ENCODE results near the gene NOTUM.
A peak's percentile ranks its signal among the peaks of the same experiment; 100 is the strongest.
"Not testable (repeated sequence)": the region's sequence is repeated elsewhere in the genome, so short reads cannot be mapped to it uniquely, and the experiment has no call there.

NOTUM gene

DNA sequence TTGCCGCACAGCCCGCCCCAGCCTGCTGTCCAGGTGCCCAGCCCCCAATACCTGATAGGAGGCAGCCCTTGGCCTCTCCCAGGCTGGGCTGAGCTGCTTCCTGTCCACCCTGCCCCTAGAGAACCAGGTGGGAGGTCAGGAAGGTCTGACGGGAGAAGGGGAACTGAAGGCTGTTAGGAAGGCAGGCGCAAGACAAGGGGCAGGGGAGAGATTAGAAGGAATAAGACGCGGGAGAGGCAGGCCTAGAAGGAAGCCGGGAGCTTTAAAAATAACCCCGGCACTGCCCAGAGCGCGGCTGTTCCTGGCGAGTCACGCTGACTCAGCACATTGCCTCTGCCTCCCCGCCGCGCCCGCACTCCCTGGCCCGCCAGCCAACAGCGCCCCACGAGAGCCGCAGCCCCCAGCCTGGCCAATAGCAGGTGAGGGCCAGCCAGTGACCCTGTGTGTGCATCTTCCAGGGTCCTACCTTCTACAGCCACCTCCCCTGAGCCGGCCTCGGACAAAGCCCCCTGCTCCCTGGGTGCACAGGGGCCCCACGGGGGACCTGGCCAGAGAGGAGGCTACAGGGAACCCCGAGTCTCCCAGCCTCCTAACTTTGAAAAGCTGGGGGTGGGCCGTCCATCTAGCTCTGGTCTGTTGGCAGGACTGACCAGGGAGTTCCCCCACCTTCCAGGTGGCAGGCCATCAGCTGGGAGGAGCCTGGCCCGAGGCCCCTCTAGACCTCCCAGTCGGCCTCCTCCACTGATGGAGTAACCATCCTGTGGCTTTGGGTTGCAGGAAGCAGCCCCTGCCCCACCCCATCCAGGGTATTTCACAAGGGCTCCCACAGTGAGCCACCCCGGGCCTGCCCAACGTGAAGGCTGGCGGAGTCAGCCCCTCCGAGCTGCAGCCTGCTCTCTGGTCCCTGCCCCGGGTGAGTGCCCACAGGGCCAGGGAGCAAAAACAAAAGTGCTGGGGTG, 37.4 kb downstream of the NOTUM start:
- DNase-seq (ENCODE audit: low spot score) = no peak

DNA sequence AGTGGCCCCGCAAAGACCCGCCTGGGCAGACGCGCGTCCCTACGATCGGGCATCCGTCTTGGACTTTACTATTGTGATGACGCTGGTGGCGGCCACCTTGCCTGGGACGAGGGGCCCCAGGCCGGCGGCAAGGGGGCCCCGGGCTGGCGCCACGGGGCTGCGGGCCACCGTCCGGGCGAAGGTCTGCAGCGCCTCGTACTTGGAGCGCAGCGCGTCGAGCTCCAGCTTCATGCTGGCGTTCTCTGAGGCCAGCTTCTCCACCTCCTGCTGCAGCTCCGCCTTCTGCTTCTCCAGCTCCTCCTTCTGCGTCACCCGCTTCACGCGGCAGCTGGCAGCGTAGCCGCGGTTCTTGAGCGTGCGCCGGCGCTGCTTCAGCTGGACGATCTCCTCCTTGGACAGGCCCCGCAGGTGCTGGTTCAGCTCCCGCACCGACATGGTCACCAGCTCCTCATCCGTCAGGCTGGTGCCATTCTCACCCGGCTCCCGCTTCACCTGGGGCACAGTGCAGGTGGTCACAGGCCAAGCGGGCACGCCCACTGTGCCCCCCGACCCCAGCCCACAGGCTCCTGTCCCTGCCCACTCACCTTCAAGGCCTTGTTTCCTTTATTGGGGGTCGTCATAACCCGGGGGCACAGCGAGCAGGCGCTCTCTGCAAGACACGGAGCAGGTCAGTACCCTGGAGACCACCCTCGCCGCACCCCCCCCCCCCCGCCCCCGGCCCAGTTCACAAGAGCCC, 38.3 kb downstream of the NOTUM start:
- DNase-seq (ENCODE audit: low spot score) = no peak

DNA sequence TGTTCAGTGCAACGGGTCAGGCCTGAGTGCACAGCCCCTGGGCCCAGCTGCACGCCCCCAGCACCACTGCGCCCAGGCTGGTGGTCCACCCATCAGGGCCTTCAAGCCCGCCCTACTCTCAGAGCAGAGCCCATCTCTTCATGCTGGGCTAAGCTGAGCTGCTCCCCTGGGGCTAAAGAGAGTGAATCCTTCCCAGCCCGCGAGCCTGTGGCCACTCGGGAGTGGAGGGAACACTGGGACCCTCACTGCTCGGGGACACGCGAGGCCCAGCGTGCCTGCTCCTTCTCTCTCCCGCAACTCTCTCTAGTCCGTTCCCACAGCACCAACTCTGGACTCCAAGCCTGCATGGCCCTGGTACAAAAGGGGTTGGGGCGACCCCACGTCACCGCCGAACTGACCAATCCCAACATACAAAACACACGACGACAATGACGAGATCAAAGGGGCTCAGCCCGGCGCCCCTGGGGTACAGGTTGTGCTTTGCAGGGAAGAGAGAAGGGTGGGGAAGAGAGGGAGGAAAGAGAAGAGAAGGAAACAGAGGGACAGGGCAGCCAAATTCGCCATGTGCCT, 38.9 kb downstream of the NOTUM start:
- DNase-seq (ENCODE audit: low spot score) = no peak

DNA sequence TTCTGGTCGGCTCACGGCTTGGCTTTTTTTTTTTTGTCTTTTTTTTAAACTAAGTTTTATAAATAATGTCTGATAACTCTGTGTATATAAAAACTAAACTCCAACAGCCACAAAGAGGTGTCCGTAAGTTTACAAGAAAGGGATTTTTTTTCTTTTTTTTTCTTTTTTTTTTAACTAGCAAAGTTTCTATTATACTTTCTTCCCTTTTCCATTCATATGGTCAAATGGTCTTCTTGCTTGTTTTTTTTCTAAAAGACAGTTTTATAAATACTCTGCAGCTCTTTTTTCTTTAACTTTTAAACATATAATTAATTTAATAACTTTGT, 39.5 kb downstream of the NOTUM start:
- DNase-seq (ENCODE audit: low spot score) = no peak

DNA sequence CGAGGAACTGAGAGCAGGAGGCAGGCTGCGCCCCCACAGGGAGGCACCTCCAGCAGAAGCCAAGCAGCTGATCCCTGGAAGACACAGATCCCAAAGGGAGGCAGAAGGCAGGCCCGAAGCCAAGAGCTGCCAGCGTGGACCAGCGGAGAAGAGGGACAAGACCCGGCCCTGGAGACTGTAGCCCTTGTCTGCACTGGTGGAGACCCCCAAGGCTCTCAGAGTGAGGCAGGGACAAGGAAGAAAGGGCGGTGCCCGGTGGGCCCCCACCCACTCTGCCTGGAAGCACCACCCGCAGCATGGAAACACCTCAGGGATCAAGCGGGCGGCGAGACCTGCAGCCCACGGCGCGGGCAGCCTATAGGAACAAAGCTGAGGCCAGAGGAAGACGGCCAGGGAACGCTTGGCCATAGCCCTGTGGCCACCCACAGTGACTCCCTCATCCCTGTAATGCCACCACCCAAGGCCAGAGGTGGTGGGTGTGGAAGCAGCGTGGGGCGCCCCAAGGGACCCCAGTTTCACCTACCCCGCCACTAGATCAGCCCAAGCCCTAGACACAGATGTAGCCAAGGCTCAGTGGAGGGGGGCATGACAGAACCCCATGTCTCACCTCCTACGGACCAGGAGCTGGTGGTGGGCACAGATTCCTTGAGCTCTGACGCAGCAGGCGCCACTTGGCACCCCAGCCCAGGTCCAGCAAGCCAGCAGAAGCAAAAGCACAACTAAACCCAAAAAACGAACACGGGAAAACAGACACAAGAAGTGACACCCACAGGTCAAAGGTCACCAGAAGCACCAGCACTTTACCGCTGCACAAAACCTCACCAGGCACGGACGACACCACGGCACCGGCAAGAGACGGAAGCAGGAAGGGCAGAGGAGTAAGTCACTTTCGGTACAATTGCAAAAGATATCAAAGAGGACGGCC, 40.1 kb downstream of the NOTUM start:
- DNase-seq (ENCODE audit: low spot score) = no peak

DNA sequence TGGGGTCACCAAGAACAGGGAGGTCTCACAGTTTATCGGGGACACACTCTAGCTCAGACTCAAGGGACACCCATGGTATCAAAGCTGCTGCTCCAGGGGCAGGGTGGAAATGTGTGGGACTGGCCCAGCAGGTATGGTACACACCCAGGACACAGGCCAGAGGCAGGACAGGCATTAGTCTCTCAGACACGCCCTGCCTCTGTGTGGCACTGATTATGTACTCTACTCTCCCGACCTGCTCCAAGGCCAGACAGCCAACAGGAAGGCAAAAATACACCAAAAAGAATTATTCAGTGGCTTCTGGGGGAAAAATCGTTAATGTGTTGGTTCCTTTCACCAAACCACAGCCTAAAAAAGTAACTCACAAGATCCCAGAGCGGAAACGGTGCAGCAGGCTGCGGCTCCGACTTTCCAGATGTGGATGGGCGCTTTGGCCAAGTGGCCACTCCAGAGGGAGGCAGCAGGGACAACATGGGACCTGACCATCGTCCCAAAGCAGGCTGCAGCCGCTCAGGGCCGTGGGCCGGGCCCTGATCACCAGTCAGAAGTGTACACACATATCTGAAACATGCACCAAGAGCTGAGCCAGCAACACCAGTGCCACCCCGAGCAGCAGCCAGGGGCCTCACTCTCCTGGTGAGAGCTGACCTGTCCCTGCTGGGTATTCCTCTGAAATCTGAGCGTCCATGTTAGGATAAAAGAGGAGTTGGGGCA, 42.0 kb downstream of the NOTUM start:
- no peak for DNase-seq (ENCODE audit: low spot score)

DNA sequence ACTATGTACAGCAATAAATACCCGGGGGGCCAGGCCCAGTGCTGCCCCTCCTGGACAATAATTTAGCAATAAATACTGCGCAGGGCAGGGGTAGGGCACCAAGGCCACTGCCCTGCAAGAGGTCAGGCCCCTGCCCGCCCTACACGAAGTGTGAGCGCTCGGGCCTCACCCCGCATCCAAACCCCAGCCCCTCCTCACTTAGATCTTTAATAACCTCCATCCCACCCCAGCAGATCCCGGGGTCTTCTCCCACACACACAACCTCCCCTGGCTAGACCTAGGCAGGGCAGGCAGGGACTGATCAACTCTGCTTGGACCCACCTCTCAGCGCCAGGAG, 42.7 kb downstream of the NOTUM start:
- not testable (repeated sequence) for DNase-seq (ENCODE audit: low spot score)

DNA sequence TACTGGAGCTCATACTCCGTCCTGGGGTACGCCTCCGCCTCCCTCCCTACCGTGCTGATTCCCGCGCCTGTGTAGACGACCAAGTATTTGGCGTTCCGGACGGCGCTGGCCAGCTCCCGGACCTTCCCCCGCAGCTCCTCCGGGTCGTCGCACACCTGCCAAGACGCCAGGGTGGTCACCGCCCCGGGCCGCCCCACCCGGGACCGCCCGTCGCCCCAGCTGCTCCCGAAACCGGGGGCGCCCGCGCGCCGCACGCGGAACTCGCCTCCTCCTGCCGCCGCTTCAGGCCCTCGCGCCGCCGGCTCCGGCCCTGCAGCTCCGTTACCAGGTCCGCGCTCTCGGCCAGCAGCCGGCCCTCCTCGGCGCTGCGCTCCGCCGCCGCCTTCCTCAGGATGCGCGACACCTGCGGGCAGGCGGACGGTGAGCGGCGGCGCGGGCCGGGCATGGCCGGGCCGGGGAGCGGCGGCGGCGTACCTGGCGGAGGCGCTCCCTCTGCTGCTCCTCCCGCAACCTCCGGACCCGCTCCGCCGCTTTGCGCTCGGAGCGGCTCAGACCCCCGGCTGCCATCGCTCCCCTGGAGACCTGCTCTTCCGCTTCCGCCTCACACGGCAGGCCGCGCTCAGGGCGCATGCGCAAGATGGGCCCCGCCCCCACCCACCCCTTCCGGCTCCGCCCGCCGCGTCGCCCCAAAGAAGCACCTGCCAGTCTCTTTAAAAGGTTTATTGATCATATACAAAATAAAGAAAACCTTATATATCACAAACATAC, 43.2 kb downstream of the NOTUM start, which contains the start of gene SIRT7:
TSS of gene SIRT7 (minus strand) at position 612 of the 768 bp plus-strand sequence. CDS start at position 567, 45 bp downstream.
- DNase-seq (ENCODE audit: low spot score) = peak; percentile 90

DNA sequence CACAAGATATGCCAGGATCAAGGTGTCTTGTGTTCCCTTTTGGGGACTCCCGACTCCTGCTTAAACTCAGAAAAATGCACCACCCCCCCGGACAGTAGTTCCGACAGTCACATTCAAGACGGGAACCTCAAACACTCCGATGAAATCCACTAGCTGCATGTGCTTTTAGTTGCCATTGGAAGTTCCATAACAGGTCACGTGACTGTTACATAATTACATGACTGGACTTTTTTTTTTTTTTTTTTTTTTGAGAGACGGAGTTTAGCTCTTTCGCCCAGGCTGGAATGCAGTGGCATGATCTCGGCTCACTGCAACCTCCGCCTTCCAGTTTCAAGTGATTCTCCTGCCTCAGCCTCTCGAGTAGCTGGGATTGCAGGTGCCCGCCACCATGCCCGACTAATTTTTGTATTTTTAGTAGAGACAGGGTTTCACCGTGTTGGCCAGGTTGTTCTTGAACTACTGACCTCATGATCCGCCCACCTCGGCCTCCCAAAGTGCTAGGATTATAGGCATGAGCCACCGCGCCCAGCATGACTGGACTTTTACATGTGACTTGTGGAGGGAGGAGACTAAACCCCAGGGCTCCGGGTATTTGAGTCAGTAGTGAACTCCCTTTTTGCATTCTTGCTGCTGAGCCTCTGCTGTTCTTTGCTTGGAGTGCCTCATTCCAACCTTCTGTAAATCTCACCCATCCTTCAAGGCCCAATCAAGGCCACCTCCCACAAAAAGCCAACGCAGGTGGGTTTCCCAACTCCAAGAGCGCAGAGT, 44.6 kb downstream of the NOTUM start:
- no peak for DNase-seq (ENCODE audit: low spot score)

DNA sequence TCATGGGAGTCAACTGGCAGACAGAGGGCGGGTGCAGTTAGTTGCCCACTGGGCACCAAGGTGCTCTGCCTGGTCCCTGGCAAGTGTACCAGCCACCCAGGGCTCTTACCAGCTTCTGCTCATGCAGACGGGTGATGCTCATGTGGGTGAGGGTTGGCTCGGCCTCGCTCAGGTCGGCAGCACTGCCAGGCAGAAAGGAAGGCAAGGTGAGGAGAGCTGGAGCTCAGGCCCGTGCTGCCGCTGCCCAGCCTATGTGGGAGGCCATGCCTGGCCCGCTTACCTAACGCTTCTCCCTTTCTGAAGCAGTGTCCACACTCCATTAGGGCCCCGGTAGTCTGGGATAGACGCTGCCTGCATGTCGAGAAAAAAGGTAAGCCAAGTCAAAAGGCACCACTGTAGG, 45.7 kb downstream of the NOTUM start:
- DNase-seq (ENCODE audit: low spot score) = no peak

DNA sequence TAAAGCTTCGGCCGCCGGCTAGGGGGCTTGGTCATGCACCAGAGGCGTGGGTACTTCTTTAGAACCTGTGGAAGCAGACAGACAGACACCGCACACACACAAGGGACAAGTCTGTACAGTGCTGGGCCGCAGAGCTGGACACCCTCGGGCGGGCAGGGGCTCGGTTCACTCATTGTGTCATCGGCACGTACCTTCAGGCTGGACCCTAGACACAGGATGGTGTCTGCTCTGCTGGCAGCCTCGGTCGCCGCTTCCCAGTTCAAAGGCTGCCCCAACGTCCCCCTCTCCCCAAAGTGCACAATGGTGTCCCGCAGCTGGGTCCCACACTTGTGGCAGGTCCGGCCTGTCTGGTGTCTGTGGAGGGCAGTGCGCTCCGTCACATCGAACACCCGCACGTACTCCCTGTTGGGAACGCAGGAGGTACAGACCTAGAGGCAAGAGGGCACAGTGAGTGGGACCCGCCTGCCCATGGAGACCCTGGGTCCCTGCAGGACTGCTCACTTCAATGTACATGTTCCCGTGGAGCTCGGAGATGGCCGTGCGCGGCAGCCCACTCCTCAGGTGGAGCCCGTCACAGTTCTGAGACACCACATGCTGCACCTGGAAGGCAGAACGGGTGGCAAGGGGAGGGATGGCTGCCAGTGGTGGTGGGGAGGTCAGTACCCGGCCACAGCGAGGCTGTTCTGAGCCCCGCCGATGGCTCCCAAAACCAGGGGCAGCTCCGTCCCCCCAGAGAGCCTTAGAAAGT, 46.7 kb downstream of the NOTUM start:
- DNase-seq (ENCODE audit: low spot score) = no peak

DNA sequence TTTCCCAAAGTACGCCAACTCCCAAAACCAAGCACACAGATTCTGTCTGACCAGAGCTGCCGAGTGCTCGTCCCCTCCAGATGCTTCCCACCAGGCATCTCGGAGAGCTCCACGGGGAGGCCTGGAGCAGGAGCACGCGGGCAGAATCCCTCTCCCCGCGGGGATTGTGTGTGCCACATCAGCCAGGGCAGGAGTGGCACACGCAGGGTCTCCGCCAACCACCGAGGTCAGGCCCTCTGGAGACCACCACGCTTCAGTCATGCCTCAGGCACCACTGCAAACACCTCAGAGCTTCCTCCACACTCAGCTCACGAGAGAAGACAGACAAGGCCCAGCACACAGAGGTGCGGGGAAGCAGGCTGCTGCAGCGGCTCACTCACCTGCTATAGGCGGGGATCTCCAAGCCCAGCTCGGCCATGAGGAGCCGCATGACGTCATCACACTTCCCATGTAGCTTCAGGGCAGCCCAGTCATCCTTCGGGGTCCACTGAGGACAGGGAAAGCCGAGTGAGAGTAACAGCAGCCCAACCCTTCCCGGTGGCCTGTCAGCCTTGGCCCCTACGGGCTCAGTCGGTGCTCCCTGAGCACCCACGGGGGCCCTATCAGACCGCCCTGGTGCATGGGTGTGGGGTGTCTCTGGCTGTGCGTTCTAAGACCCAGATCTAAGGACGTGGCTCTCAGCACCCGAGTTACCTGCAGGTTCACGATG, 47.4 kb downstream of the NOTUM start:
- DNase-seq (ENCODE audit: low spot score) = no peak

DNA sequence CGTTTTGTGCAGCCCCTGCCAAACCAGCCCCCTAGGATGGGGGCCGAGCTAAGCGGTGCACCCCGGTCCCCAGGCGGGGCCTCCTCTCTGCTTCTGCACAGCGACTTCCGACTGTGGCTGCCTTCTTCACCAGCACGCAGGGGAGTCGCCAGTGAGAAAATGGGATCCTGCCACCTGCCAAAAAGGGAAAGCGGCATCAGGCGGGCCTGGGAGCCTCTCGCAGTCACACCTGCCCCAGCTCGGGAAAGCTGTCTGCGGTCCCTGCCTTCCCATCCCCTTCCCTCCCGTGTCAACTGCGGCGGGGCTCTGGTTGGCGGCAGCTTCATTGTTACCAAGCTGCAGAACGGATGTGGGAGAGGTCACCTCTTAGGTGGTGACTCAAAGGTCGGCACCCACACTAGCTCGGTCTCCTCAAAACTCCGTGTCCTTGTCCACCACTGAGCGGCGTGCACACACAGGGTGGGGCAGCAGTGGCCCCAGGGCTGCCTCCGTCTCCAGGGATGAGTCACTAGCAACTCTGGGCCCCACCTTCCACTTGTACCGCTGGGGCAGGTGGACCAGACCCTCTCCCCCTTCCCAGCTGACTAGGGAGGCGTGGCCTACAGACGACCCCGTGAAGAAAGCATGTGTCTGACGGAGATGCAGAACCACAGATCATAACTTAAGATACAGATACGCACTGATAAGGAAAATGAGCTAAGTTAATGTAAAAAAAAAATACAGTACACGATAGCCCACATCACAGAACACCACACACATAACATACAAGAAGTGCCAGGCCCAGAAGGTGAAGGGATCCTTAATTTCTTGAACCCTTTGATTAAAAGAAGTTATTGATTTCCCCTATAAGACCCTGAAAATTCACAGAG, 48.3 kb downstream of the NOTUM start:
- DNase-seq (ENCODE audit: low spot score) = no peak

DNA sequence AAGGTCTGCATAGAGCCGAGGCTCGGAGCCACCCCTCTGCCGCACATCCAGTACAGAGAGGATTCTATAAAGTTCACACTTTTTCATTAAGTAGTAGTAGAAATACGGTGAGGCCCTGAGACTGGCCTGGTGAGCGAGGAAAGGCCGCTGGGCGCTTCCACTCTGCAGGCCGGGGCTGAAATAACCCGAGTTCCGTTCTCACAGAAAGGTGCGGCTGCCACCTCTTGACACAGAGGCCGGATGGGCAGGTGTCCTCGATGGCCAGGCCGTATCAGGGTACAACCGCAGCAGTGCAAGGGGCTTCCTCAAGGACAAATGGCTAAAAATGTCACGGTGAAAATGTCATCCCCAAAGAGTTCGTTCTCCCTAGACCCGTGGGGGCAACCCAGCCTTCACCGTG, 49.0 kb downstream of the NOTUM start:
- no peak for DNase-seq (ENCODE audit: low spot score)

DNA sequence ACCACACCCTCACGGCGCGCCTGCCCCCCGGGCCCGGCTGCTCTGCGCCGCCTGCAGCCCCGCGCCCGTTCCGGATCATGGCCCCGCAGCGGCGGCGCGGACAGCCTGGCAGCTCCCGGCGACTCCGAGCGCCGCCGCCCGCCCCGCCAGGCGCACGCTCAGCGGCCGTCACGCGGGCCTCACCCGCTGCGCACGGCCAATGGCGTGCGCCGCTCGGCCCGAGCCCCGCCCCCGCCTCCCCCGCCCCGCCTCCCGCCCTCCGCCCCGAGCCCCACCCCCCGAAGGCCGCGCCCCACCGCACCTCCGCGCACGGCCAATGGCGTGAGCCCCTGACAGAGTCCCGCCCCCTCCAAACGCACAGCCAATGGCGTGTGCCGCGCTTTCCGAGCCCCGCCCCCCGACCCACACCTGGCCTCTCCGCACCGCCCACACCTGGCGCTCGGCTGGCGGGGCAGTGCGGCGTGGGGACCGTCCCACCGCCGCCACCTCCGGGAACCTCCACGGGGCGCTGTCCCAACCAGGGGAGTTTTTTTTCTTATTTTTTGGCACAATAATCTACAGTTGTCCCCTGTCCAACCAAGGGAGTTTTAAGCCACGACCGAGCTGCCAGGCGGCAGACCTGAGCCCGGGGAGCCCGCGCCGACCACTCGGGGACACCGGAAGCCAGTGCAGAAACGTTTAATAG, 49.6 kb downstream of the NOTUM start, which contains the start of gene PCYT2:
TSS of gene PCYT2 (minus strand) at position 123 of the 685 bp plus-strand sequence. CDS start at position 79, 44 bp downstream.
- peak; percentile 90 for DNase-seq (ENCODE audit: low spot score)

DNA sequence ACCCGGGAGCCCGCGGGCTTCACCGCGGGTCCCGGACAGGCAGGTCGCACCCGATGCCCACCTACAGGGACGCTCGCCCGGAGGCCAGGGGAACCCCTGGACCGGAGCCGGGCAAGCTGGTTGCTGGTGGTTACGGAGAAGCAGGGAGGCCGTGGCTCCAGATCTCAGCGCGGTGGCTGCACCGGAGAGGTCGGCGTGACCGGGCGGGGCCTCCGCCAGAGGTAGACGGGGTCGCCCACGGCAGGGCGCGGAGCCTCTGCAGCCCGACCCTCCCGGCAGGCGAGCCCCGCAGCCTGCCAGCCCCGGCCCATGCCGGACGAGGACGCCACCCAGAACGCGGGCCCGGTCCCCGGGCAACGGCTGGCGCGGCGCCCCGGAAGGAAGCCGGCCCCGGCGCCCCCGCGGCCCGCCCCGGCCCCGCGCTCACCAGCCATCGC, 50.1 kb downstream of the NOTUM start:
- DNase-seq (ENCODE audit: low spot score) = no peak

Measured in NAMALWA (cell line).